ENCODE data around the gene KDF1.
A peak's percentile ranks its signal among the peaks of the same experiment; 100 is the strongest.

KDF1 gene

DNA sequence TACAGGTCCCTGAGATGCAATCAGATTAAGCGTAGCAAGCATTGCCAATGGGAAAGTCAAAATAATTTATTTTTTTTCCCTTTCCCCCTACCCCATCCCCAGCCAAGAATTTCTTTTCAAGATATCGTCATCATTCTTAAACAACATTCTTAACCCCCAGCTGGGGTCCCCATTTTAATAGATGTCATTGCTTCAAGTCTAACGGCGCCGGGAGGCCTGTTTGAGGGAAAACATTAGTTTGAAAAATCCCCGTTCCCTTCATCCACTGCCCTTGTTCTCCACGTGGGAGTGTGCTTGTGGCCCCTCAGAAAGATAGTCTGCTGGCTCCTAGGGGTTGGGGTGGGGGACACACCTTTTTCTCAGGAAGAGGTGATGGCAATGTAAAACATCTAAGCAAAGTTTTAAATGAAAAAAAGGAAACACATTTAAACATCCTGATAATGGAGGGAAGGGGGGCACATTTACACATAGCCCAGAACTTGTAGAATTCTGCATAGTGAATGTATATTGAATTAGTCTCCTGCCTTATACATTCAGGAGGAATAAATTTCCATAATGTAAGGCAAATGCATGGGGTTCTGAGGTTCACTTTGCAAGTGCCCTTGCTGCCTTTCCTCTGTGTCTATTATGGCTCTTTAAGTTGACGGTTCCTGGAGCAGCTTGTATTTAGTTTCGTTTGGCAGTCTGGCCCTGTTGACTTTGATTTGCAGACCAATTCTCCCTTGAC is 40.0 kb upstream of the KDF1 start:
- no peak for DNase-seq
- Mint-ChIP-seq H3K27me3 (ENCODE audit: low read depth, poor library complexity) (peaks cover 27% of the 10 kb centered on the region), H3K9me3 (no peaks in the 10 kb centered on the region), H3K27ac (peak overlapping the region; percentile 80), H3K4me3 (peak overlapping the region; percentile 53), H3K36me3 (ENCODE audit: low read depth) (no peaks in the 10 kb centered on the region), H3K4me1 (peaks cover 92% of the 10 kb centered on the region)
- TF ChIP-seq, protein P1, sequence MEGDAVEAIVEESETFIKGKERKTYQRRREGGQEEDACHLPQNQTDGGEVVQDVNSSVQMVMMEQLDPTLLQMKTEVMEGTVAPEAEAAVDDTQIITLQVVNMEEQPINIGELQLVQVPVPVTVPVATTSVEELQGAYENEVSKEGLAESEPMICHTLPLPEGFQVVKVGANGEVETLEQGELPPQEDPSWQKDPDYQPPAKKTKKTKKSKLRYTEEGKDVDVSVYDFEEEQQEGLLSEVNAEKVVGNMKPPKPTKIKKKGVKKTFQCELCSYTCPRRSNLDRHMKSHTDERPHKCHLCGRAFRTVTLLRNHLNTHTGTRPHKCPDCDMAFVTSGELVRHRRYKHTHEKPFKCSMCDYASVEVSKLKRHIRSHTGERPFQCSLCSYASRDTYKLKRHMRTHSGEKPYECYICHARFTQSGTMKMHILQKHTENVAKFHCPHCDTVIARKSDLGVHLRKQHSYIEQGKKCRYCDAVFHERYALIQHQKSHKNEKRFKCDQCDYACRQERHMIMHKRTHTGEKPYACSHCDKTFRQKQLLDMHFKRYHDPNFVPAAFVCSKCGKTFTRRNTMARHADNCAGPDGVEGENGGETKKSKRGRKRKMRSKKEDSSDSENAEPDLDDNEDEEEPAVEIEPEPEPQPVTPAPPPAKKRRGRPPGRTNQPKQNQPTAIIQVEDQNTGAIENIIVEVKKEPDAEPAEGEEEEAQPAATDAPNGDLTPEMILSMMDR (IDR thresholded peaks at IDR 0.05) = no peak

DNA sequence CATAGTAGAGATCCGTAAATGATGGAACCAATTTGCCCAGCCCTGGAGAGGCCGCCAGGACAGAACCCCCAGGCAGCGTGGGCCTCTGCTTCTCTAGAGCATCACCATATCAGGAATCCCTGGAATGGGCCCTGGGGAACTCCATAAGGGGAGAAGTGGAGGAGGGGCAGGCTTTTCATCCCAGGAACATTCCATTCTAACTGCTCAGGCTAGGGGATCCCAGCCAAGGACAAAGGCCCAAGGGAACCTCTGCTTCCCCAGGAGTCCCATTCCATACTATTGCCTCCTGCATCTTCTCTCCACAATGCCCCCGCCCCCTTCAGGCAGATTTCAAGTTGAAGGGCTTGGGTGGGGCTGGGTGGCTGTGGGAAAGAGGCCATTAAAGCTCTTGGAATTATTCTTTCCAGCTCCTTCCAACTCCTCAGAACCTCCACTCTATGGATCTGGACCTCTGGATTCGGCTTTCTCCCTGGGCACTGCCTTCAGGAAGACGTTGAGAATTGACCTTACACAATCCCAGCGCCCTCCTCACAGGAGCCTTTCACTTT is 39.2 kb upstream of the KDF1 start:
- Mint-ChIP-seq H3K27ac (no peak overlapping the region), H3K4me1 (peaks cover 90% of the 10 kb centered on the region)
- peak; percentile 36 for DNase-seq

DNA sequence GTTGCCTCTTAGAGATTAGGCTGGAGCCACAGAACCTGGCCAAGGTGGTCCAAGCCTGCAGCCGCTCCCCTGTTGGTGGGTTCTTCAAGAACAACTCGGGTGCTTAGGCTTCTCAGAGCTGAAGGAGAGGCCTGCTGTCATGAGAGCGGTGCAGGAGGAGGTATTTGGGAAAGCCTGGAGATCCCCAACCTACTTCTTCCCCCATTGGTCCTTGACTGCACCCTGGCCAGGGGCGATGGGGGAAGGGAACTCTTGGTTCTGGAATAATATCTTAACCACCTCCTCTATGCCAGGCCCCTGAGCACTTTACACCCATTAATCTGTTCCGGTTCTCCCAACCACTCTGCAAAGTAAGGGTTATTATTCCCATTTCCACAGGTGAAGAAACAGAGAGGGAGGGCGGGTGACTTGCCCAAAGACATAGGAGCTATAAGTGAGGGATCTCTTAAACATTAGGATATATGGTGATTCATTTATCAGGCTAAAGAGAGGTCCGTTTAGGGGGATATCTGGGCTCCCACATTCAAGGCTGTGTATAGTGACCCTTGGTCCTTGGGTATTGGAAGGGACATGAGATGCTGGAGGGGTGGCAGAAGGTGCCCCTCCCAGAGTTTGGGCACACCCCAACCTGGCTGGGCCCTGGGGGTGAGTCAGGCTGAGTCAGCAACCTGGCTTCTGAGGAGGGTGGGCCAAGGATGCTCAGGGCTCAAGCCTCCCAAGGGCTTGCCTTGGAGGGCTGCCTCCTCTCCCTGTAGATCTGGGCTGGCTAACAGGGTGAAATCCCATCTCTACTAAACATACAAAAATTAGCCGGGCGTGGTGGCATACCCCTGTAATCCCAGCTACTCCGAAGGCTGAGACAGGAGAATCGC is 38.4 kb upstream of the KDF1 start:
- H3K9me3 Mint-ChIP-seq = no peaks in the 10 kb centered on the region
- H3K4me1 Mint-ChIP-seq = peaks cover 81% of the 10 kb centered on the region
- no peak overlapping the region for H3K4me3 Mint-ChIP-seq

More for the DNA sequence above, 39.2 kb upstream of the KDF1 start:
- H3K27me3 Mint-ChIP-seq (ENCODE audit: low read depth, poor library complexity) = peaks cover 35% of the 10 kb centered on the region
- TF ChIP-seq, protein P1 (IDR thresholded peaks at IDR 0.05) = no peak
- no peaks in the 10 kb centered on the region for H3K9me3 Mint-ChIP-seq
- no peak overlapping the region for H3K4me3 Mint-ChIP-seq
- no peaks in the 10 kb centered on the region for H3K36me3 Mint-ChIP-seq (ENCODE audit: low read depth)

DNA sequence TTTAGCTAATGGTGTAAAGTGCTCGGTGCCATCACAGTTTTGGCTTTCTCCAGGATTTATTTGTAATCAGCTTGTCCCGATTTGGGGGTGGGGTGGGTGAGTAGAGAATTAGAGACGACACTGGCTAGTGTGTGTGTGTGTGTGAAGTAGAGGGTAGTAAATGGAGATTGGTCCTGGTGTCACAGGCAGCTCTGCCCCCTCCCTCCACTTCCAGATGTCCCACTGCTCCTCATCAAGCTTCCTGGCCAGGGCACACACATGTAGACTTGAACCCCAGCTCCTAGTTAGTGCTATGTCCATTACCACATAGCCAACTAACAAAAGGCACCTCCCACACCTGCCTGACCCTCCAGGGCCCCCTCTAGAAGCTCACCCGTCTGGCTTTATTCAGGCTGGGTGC is 36.4 kb upstream of the KDF1 start:
- Mint-ChIP-seq H3K4me3 (no peak overlapping the region), H3K4me1 (peaks cover 64% of the 10 kb centered on the region), H3K27me3 (ENCODE audit: low read depth, poor library complexity) (peaks cover 53% of the 10 kb centered on the region), H3K9me3 (no peaks in the 10 kb centered on the region), H3K27ac (no peak overlapping the region), H3K36me3 (ENCODE audit: low read depth) (no peaks in the 10 kb centered on the region)
- no peak for DNase-seq
- TF ChIP-seq, protein P1 (IDR thresholded peaks at IDR 0.05) = no peak

More for the DNA sequence above, 38.4 kb upstream of the KDF1 start:
- TF ChIP-seq, protein P1 (IDR thresholded peaks at IDR 0.05) = no peak
- Mint-ChIP-seq H3K27ac (no peak overlapping the region), H3K27me3 (ENCODE audit: low read depth, poor library complexity) (peaks cover 37% of the 10 kb centered on the region), H3K36me3 (ENCODE audit: low read depth) (no peaks in the 10 kb centered on the region)
- no peak for DNase-seq

DNA sequence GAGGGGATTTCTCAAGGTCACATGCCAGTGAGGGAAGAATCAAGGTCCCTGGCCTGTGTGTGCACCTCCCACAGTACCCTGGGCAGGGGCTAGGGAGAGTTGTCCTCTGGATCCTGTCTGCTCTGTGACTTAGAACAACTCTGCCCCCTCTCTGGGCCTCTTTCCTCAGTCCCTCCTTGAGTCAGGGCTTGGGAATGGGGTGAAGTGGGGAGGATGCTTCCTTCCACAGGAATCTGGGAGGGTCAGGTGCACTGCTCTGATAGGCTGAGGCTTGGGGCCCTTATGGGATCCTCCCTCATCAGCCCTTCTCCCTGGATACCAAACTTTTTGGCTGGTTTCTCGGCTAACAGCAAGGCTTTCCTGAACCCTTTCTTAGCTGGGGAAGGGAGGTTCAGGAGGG is 35.8 kb upstream of the KDF1 start:
- H3K27ac Mint-ChIP-seq = no peak overlapping the region
- no peaks in the 10 kb centered on the region for H3K9me3 Mint-ChIP-seq
- H3K4me1 Mint-ChIP-seq = peaks cover 64% of the 10 kb centered on the region
- H3K4me3 Mint-ChIP-seq = peak overlapping the region; percentile 79
- no peaks in the 10 kb centered on the region for H3K36me3 Mint-ChIP-seq (ENCODE audit: low read depth)
- H3K27me3 Mint-ChIP-seq (ENCODE audit: low read depth, poor library complexity) = peaks cover 60% of the 10 kb centered on the region
- DNase-seq = no peak
- TF ChIP-seq, protein P1 (IDR thresholded peaks at IDR 0.05) = no peak
